GM12878 (cell line): ENCODE data around the gene STK16. TPM values are rescaled to one million over a fixed set of nuclear protein-coding genes. Genes with fewer than 3 reads are reported as not detected.

Experiments used
- CBX3 ChIP-seq: fragments of 200-600 bp; sonication (generic); IDR thresholded peaks from 2 replicates; pipeline ENCODE4 v1.6.1; 2016; ENCODE audit warnings: low read depth, borderline replicate concordance
- CBX5 ChIP-seq: sonication (generic); IDR thresholded peaks from 2 replicates; pipeline ENCODE4 v1.6.1; 2016; ENCODE audit warnings: low read depth, moderate library complexity, mild to moderate bottlenecking, inconsistent platforms
- CHD1 ChIP-seq: IDR thresholded peaks from 2 replicates; pipeline ENCODE4 v1.6.1; 2012; ENCODE audit warnings: low read depth, low read length, improper control_type of control experiment
- CHD2 ChIP-seq: IDR thresholded peaks from 2 replicates; pipeline ENCODE4 v1.6.1; 2011; ENCODE audit warnings: low read depth, low read length, improper control_type of control experiment, borderline replicate concordance
- FOXM1 ChIP-seq: IDR thresholded peaks from 2 replicates; pipeline ENCODE4 v1.6.1; 2012; ENCODE audit warnings: low read depth, mild to moderate bottlenecking, inconsistent platforms, low read length, moderate library complexity
- NFXL1 ChIP-seq: fragments of 450-650 bp; IDR thresholded peaks from 2 replicates; pipeline ENCODE4 v1.6.1; 2017; ENCODE audit warnings: antibody characterized with exemption, mild to moderate bottlenecking, borderline replicate concordance
- POU2F2 ChIP-seq: IDR thresholded peaks from 3 replicates; pipeline ENCODE4 v1.6.1; 2011; ENCODE audit warnings: low read depth, mild to moderate bottlenecking, low read length, borderline replicate concordance
- SPI1 ChIP-seq: IDR thresholded peaks from 2 replicates; pipeline ENCODE4 v1.6.1; 2011; ENCODE audit warnings: low read depth, mild to moderate bottlenecking, low read length, moderate library complexity, borderline replicate concordance; ENCODE audit not compliant: insufficient read depth
- TARDBP ChIP-seq: IDR thresholded peaks from 2 replicates; pipeline ENCODE4 v1.6.1; 2016; ENCODE audit warnings: borderline replicate concordance
- WRNIP1 ChIP-seq: IDR thresholded peaks from 2 replicates; pipeline ENCODE4 v1.6.1; 2011; ENCODE audit warnings: low read depth, low read length, improper control_type of control experiment, borderline replicate concordance
- ZBED1 ChIP-seq: IDR thresholded peaks from 2 replicates; pipeline ENCODE4 v1.6.1; 2016; ENCODE audit warnings: borderline replicate concordance
- ZNF24 ChIP-seq: fragments of 450-650 bp; IDR thresholded peaks from 2 replicates; pipeline ENCODE4 v1.6.1; 2017; ENCODE audit warnings: antibody characterized with exemption, mild to moderate bottlenecking
- ZZZ3 ChIP-seq: IDR thresholded peaks from 2 replicates; pipeline ENCODE4 v1.6.1; 2011; ENCODE audit warnings: low read depth; ENCODE audit not compliant: control insufficient read depth, insufficient read length
- polyA plus RNA-seq, 11 experiments: library from polyadenylated mRNA; depleted of rRNA in 4 of 11; unstranded in 6 of 11; stranded (reverse) in 5 of 11; fragments of >200 nt; fragmentation: Nextera tagmentation in 4 of 11; fragmentation: Illumina TruSeq in 1 of 11; extraction: Ambion mirVana in 4 of 11; extraction: Trizol in 1 of 11; gene quantifications; 1 replicate in 1 of 11; 2 replicates in 10 of 11; pipeline versions ENCODE4 v1.2.1 to v1.2.3, GENCODE V29; 2011 to 2016; ENCODE audit warnings: inconsistent platforms in 2 of 11, missing spikeins in 2 of 11, low read depth in 1 of 11
- total RNA-seq, 4 experiments: library from RNA; depleted of rRNA in 3 of 4; stranded (reverse); fragments of >200 nt in 3 of 4; fragmentation: Illumina TruSeq in 1 of 4; extraction: Trizol in 1 of 4; gene quantifications; 2 replicates each; pipeline versions ENCODE4 v1.2.1 to v1.2.3, GENCODE V29; 2013 to 2021
- TF ChIP-seq, protein P1 (sequence below): fragments of 450-650 bp; IDR thresholded peaks from 2 replicates; pipeline ENCODE4 v1.6.1; 2018; ENCODE audit warnings: mild to moderate bottlenecking, low read depth, moderate library complexity; ENCODE audit not compliant: partially characterized antibody
- TF ChIP-seq, protein P2 (sequence below): fragments of 450-650 bp; IDR thresholded peaks from 2 replicates; pipeline ENCODE4 v1.6.1; 2016; ENCODE audit warnings: mild to moderate bottlenecking
- TF ChIP-seq, protein P3 (sequence below): IDR thresholded peaks from 2 replicates; pipeline ENCODE4 v1.6.1; 2012; ENCODE audit warnings: improper control_type of control experiment, low read depth, low read length; ENCODE audit not compliant: insufficient replicate concordance
- TF ChIP-seq, protein P4 (sequence below): fragments of 450-650 bp; IDR thresholded peaks from 2 replicates; pipeline ENCODE4 v1.6.1; 2017; ENCODE audit warnings: antibody characterized with exemption, mild to moderate bottlenecking, moderate library complexity

The STK16 gene
- total and polyA plus RNA-seq, 10 of the 15 experiments (the other 5 are each of a cell fraction or from before 2014, with no cell fraction given): 4.3 to 50.1 (median 17.9) TPM

DNA sequence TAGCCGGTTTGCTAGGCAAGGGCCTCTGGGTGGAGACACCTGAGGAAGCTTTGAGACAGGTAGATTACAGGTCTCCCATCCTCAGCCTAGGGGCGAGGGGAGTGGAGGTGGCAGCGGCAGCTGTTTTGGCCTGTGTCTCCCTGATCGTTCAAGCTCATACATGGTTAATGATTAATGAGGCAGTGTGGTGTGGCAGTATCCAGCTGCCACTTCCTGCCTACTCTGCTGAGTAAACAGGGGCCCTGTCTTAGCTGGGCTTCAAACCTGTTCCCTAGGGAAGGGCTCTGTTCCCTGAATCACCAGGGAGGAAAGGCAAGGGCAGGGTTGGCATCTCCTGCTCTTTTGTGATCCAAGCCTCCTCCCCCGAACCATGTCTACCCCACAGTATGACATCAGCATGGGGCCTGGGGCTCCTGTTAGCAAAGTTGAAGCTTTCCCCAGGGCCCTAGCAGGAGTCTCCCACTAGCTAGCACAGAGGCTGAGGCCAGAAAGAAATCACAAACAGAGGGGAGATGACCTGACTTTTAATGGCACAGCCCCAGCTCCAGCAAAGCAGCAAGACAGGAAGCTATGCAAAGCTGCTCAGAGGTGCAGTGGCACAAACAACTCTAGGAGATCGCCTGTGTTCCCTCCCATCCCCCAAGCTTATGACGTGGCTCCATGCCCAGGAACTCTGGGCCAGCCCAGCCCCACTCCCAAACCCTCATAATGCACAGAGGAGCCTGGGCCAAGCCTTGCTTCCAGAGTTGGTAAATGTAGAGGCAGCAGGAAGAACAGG is 4.1 kb downstream of the STK16 start (continued):
- TF ChIP-seq, protein P1, sequence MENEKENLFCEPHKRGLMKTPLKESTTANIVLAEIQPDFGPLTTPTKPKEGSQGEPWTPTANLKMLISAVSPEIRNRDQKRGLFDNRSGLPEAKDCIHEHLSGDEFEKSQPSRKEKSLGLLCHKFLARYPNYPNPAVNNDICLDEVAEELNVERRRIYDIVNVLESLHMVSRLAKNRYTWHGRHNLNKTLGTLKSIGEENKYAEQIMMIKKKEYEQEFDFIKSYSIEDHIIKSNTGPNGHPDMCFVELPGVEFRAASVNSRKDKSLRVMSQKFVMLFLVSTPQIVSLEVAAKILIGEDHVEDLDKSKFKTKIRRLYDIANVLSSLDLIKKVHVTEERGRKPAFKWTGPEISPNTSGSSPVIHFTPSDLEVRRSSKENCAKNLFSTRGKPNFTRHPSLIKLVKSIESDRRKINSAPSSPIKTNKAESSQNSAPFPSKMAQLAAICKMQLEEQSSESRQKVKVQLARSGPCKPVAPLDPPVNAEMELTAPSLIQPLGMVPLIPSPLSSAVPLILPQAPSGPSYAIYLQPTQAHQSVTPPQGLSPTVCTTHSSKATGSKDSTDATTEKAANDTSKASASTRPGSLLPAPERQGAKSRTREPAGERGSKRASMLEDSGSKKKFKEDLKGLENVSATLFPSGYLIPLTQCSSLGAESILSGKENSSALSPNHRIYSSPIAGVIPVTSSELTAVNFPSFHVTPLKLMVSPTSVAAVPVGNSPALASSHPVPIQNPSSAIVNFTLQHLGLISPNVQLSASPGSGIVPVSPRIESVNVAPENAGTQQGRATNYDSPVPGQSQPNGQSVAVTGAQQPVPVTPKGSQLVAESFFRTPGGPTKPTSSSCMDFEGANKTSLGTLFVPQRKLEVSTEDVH: peak; percentile 44
- TF ChIP-seq NFXL1 (no peak), TARDBP (no peak), CHD1 (no peak), FOXM1 (no peak), CBX5 (no peak), WRNIP1 (no peak), CBX3 (no peak), CHD2 (peak; percentile 68; the same call in 1 of the 2 replicates), ZNF24 (peak; percentile 48; the same call in 1 of the 2 replicates), ZBED1 (no peak), SPI1 (0 out of 2 replicates have a peak, but pooled peaks have one; percentile 36), POU2F2 (peak; percentile 48; the same call in 2 of the 3 replicates), ZZZ3 (no peak)
- TF ChIP-seq, protein P2, sequence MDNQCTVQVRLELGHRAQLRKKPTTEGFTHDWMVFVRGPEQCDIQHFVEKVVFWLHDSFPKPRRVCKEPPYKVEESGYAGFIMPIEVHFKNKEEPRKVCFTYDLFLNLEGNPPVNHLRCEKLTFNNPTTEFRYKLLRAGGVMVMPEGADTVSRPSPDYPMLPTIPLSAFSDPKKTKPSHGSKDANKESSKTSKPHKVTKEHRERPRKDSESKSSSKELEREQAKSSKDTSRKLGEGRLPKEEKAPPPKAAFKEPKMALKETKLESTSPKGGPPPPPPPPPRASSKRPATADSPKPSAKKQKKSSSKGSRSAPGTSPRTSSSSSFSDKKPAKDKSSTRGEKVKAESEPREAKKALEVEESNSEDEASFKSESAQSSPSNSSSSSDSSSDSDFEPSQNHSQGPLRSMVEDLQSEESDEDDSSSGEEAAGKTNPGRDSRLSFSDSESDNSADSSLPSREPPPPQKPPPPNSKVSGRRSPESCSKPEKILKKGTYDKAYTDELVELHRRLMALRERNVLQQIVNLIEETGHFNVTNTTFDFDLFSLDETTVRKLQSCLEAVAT: 0 out of 2 replicates have a peak, but pooled peaks have one; percentile 52
- TF ChIP-seq, protein P3, sequence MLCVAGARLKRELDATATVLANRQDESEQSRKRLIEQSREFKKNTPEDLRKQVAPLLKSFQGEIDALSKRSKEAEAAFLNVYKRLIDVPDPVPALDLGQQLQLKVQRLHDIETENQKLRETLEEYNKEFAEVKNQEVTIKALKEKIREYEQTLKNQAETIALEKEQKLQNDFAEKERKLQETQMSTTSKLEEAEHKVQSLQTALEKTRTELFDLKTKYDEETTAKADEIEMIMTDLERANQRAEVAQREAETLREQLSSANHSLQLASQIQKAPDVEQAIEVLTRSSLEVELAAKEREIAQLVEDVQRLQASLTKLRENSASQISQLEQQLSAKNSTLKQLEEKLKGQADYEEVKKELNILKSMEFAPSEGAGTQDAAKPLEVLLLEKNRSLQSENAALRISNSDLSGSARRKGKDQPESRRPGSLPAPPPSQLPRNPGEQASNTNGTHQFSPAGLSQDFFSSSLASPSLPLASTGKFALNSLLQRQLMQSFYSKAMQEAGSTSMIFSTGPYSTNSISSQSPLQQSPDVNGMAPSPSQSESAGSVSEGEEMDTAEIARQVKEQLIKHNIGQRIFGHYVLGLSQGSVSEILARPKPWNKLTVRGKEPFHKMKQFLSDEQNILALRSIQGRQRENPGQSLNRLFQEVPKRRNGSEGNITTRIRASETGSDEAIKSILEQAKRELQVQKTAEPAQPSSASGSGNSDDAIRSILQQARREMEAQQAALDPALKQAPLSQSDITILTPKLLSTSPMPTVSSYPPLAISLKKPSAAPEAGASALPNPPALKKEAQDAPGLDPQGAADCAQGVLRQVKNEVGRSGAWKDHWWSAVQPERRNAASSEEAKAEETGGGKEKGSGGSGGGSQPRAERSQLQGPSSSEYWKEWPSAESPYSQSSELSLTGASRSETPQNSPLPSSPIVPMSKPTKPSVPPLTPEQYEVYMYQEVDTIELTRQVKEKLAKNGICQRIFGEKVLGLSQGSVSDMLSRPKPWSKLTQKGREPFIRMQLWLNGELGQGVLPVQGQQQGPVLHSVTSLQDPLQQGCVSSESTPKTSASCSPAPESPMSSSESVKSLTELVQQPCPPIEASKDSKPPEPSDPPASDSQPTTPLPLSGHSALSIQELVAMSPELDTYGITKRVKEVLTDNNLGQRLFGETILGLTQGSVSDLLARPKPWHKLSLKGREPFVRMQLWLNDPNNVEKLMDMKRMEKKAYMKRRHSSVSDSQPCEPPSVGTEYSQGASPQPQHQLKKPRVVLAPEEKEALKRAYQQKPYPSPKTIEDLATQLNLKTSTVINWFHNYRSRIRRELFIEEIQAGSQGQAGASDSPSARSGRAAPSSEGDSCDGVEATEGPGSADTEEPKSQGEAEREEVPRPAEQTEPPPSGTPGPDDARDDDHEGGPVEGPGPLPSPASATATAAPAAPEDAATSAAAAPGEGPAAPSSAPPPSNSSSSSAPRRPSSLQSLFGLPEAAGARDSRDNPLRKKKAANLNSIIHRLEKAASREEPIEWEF: no peak
- TF ChIP-seq, protein P4, sequence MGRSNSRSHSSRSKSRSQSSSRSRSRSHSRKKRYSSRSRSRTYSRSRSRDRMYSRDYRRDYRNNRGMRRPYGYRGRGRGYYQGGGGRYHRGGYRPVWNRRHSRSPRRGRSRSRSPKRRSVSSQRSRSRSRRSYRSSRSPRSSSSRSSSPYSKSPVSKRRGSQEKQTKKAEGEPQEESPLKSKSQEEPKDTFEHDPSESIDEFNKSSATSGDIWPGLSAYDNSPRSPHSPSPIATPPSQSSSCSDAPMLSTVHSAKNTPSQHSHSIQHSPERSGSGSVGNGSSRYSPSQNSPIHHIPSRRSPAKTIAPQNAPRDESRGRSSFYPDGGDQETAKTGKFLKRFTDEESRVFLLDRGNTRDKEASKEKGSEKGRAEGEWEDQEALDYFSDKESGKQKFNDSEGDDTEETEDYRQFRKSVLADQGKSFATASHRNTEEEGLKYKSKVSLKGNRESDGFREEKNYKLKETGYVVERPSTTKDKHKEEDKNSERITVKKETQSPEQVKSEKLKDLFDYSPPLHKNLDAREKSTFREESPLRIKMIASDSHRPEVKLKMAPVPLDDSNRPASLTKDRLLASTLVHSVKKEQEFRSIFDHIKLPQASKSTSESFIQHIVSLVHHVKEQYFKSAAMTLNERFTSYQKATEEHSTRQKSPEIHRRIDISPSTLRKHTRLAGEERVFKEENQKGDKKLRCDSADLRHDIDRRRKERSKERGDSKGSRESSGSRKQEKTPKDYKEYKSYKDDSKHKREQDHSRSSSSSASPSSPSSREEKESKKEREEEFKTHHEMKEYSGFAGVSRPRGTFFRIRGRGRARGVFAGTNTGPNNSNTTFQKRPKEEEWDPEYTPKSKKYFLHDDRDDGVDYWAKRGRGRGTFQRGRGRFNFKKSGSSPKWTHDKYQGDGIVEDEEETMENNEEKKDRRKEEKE: no peak
